HL-60 (cell line): ENCODE measurements around the gene SPTAN1.
"Not testable (repeated sequence)": the region's sequence is repeated elsewhere in the genome, so short reads cannot be mapped to it uniquely, and the experiment has no call there.

Experiments
- DNase-seq, 2 experiments: peaks; one replicate each; pipeline ENCODE4 v3.0.0-alpha.2; 2010 to 2020; ENCODE audit warnings: low read depth in 1 of 2, low spot score in 1 of 2
- H3K27ac ChIP-seq: fragments of 250-450 bp; sonication (Bioruptor Pico); replicated peaks from 2 replicates; pipeline ENCODE4 v1.5.1; 2020; ENCODE audit warnings: mild to moderate bottlenecking, moderate library complexity
- H3K27me3 ChIP-seq: fragments of 250-450 bp; sonication (Bioruptor Pico); 2 replicates; pipeline ENCODE4 v1.5.1; 2021; ENCODE audit warnings: mild to moderate bottlenecking, moderate library complexity; ENCODE audit not compliant: insufficient read depth, poor library complexity, severe bottlenecking
- H3K4me3 ChIP-seq: replicated peaks from 2 replicates; pipeline ENCODE4 v1.5.1; 2011; ENCODE audit warnings: mild to moderate bottlenecking, control low read depth, low read length; ENCODE audit not compliant: insufficient read depth
- CTCF ChIP-seq: IDR thresholded peaks from one replicate; pipeline ENCODE4 v1.5.1; 2011; ENCODE audit warnings: low read length, control low read depth, inconsistent platforms; ENCODE audit not compliant: insufficient read depth
- GABPA ChIP-seq: IDR thresholded peaks from 2 replicates; pipeline ENCODE4 v1.6.1; 2012; ENCODE audit warnings: low read depth
- POLR2AphosphoS5 ChIP-seq: IDR thresholded peaks from 2 replicates; pipeline ENCODE4 v1.6.1; 2012; ENCODE audit warnings: low read depth
- REST ChIP-seq: IDR thresholded peaks from 2 replicates; pipeline ENCODE4 v1.6.1; 2012; ENCODE audit warnings: low read depth; ENCODE audit not compliant: insufficient replicate concordance
- SPI1 ChIP-seq: IDR thresholded peaks from 2 replicates; pipeline ENCODE4 v1.6.1; 2012; ENCODE audit warnings: low read depth, mild to moderate bottlenecking, borderline replicate concordance

The SPTAN1 gene

GRCh38 chr9:128577206-128577605 is 24.8 kb downstream of the SPTAN1 start:
- Histone ChIP-seq H3K27me3 (no peaks in the 10 kb centered on the region), H3K4me3 (no peak overlapping the region), H3K27ac (no peak overlapping the region)
- no peak for TF ChIP-seq GABPA
- no peak for TF ChIP-seq CTCF
- TF ChIP-seq REST, result no peak
- no peak for TF ChIP-seq SPI1
- TF ChIP-seq POLR2AphosphoS5, result no peak
- DNase-seq, result no peak

- Histone ChIP-seq H3K27ac (no peak overlapping the region), H3K27me3 (no peaks in the 10 kb centered on the region), H3K4me3 (no peak overlapping the region)
- TF ChIP-seq POLR2AphosphoS5 (no peak), SPI1 (no peak), CTCF (no peak), GABPA (no peak), REST (no peak)
- no peak for DNase-seq
Observed at GRCh38 chr9:128579194-128579593, 26.8 kb downstream of the SPTAN1 start.

GRCh38 chr9:128580731-128581130 is 28.3 kb downstream of the SPTAN1 start:
- Histone ChIP-seq H3K4me3 (no peak overlapping the region), H3K27me3 (no peaks in the 10 kb centered on the region), H3K27ac (no peak overlapping the region)
- TF ChIP-seq POLR2AphosphoS5 (no peak), CTCF (no peak), GABPA (no peak), SPI1 (no peak), REST (no peak)
- DNase-seq, result no peak

- DNase-seq, H3K27me3 ChIP-seq, H3K4me3 ChIP-seq, H3K27ac ChIP-seq: not testable (repeated sequence)
Observed at GRCh38 chr9:128585155-128585554, 32.8 kb downstream of the SPTAN1 start.

- DNase-seq, result not testable (repeated sequence)
Observed at GRCh38 chr9:128586934-128587333, 34.5 kb downstream of the SPTAN1 start.

More at GRCh38 chr9:128586934-128587333, 34.5 kb downstream of the SPTAN1 start:
- not testable (repeated sequence) for H3K27ac ChIP-seq, H3K4me3 ChIP-seq, H3K27me3 ChIP-seq
